Measurements from ENCODE around the gene PSME2.

Gene PSME2

DNA sequence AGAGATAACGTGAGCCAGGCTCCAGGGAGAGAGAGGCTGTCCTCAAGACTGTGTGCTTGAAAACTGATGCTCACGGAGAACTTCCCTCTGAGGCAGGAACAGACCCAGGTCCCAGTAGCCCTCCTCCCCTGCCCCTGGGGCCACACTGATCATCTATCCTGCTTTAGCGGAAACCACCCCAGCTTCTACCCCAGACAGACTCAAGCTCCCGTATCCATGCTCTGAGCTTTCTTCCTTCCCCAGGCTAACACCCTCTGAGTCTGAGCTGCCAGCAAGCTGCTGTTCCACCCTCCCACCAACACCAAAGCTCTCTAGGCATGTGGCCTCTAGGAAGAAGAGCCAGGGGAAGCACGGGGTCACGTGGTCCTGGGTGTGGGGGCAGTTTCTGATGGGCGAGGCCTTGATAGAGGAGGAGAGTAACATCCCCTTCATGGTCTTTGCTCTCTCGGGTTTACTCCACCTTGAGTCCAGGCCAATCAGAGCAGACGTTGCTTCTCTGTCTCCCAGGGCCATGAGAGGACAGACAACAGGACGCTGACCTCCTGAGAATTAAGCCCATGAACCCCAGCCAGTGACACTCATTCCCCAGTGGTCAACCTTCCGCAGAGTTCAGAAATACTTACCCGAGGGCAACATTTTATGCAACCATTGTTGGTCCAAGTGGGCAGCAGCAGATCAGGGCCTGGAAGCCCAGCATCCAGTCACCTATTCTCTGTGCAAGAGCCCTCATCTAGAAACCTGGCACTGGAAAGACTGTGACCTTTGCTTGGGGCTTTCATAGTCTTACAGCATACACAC lies 50.9 kb downstream of the PSME2 start:
- no peaks in the 10 kb centered on the region for H3K9me3 ChIP-seq (ENCODE audit: control insufficient read depth, insufficient read depth, low read depth, low read length)
- peak overlapping the region; percentile 87; the same call in 1 of the 2 replicates for H3K27ac ChIP-seq (ENCODE audit: extremely low read depth, low read depth, low read length)
- peaks cover 3% of the 10 kb centered on the region; the same call in 1 of the 2 replicates for H3K4me1 ChIP-seq (ENCODE audit: control insufficient read depth, insufficient read depth, low read length)
- no peak for TF ChIP-seq ZNF514 (tag by site-specific recombination; IDR thresholded peaks at IDR 0.05)
- TF ChIP-seq ZNF341 (tag by site-specific recombination; IDR thresholded peaks at IDR 0.05; ENCODE audit: low read depth): peak; percentile 98
- TF ChIP-seq, protein P1, sequence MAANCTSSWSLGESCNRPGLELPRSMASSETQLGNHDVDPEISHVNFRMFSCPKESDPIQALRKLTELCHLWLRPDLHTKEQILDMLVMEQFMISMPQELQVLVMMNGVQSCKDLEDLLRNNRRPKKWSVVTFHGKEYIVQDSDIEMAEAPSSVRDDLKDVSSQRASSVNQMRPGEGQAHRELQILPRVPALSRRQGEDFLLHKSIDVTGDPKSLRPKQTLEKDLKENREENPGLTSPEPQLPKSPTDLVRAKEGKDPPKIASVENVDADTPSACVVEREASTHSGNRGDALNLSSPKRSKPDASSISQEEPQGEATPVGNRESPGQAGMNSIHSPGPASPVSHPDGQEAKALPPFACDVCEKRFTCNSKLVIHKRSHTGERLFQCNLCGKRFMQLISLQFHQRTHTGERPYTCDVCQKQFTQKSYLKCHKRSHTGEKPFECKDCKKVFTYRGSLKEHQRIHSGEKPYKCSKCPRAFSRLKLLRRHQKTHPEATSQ (tag by site-specific recombination; IDR thresholded peaks at IDR 0.05): no peak
- TF ChIP-seq EGR2 (tag by site-specific recombination; IDR thresholded peaks at IDR 0.05; ENCODE audit: low read depth): 0 out of 2 replicates have a peak, but pooled peaks have one; percentile 20
- TF ChIP-seq, protein P2, sequence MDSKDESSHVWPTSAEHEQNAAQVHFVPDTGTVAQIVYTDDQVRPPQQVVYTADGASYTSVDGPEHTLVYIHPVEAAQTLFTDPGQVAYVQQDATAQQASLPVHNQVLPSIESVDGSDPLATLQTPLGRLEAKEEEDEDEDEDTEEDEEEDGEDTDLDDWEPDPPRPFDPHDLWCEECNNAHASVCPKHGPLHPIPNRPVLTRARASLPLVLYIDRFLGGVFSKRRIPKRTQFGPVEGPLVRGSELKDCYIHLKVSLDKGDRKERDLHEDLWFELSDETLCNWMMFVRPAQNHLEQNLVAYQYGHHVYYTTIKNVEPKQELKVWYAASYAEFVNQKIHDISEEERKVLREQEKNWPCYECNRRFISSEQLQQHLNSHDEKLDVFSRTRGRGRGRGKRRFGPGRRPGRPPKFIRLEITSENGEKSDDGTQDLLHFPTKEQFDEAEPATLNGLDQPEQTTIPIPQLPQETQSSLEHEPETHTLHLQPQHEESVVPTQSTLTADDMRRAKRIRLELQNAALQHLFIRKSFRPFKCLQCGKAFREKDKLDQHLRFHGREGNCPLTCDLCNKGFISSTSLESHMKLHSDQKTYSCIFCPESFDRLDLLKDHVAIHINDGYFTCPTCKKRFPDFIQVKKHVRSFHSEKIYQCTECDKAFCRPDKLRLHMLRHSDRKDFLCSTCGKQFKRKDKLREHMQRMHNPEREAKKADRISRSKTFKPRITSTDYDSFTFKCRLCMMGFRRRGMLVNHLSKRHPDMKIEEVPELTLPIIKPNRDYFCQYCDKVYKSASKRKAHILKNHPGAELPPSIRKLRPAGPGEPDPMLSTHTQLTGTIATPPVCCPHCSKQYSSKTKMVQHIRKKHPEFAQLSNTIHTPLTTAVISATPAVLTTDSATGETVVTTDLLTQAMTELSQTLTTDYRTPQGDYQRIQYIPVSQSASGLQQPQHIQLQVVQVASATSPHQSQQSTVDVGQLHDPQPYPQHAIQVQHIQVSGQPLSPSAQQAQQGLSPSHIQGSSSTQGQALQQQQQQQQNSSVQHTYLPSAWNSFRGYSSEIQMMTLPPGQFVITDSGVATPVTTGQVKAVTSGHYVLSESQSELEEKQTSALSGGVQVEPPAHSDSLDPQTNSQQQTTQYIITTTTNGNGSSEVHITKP (tag by site-specific recombination; IDR thresholded peaks at IDR 0.05): peak; percentile 74
- TF ChIP-seq, protein P3, sequence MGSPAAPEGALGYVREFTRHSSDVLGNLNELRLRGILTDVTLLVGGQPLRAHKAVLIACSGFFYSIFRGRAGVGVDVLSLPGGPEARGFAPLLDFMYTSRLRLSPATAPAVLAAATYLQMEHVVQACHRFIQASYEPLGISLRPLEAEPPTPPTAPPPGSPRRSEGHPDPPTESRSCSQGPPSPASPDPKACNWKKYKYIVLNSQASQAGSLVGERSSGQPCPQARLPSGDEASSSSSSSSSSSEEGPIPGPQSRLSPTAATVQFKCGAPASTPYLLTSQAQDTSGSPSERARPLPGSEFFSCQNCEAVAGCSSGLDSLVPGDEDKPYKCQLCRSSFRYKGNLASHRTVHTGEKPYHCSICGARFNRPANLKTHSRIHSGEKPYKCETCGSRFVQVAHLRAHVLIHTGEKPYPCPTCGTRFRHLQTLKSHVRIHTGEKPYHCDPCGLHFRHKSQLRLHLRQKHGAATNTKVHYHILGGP (tag by site-specific recombination; IDR thresholded peaks at IDR 0.05): peak; percentile 95
- CTCF ChIA-PET: interaction anchor here (0.7 to 9.4 kb wide), 6 partner anchors 12 to 66 kb away, joined by 3 to 247 read pairs (median 12); partner anchors contain the start of gene IRF9
- peaks cover 0 to 32% of the 10 kb centered on the region in 2 experiments; a peak in 1 of 3 replicates for H3K36me3 ChIP-seq (ENCODE audit: control insufficient read depth in 2 of 2, insufficient read depth in 1 of 2, low read length in 2 of 2)
- POLR2A ChIA-PET: interaction anchor here (0.7 to 4.2 kb wide), 6 partner anchors 12 to 53 kb away, joined by 4 to 64 read pairs (median 24); partner anchors contain the start of genes CARMIL3, DCAF11, NRL and PSME1
- H3K4me3 ChIP-seq (ENCODE audit: low read depth, low read length): peak overlapping the region; percentile 81

DNA sequence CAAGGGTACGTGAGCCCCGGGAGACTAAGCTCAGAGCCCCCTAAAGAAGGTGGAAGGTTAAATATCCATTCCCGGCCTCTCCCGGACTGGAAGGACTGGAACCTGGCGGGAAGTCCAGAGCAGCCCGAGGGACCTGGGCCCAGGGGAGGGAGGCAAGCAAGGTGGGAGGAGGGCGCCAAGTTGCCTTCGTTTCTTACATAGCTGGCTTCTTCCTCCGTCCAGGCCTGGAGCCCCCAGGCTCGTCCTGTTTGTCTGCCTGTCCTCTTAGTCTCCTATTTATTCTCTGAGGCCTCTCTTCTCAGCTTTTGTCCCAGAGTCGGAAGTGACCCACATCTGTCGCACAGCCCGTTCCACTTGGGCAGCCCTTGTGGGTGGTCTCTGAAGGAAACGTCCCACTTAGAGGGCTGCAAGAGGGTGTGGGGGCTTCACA lies 51.6 kb downstream of the PSME2 start:
- Histone ChIP-seq H3K9me3 (ENCODE audit: control insufficient read depth, insufficient read depth, low read depth, low read length) (no peaks in the 10 kb centered on the region), H3K27ac (ENCODE audit: extremely low read depth, low read depth, low read length) (peak overlapping the region; percentile 87), H3K36me3 (ENCODE audit: control insufficient read depth in 2 of 2, insufficient read depth in 1 of 2, low read length in 2 of 2) (peaks cover 0 to 27% of the 10 kb centered on the region in 2 experiments; a peak in 1 of 3 replicates), H3K4me3 (ENCODE audit: low read depth, low read length) (peak overlapping the region; percentile 81), H3K4me1 (ENCODE audit: control insufficient read depth, insufficient read depth, low read length) (peaks cover 3% of the 10 kb centered on the region; the same call in 1 of the 2 replicates)
- TF ChIP-seq, protein P4, sequence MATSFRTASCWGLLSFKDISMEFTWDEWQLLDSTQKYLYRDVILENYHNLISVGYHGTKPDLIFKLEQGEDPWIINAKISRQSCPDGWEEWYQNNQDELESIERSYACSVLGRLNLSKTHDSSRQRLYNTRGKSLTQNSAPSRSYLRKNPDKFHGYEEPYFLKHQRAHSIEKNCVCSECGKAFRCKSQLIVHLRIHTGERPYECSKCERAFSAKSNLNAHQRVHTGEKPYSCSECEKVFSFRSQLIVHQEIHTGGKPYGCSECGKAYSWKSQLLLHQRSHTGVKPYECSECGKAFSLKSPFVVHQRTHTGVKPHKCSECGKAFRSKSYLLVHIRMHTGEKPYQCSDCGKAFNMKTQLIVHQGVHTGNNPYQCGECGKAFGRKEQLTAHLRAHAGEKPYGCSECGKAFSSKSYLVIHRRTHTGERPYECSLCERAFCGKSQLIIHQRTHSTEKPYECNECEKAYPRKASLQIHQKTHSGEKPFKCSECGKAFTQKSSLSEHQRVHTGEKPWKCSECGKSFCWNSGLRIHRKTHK (tag by site-specific recombination; IDR thresholded peaks at IDR 0.05): no peak
- no peak for TF ChIP-seq ZNF138 (tag by site-specific recombination; IDR thresholded peaks at IDR 0.05; ENCODE audit: borderline replicate concordance)
- peak; percentile 13; the same call in 1 of the 2 replicates for TF ChIP-seq ZNF335 (tag by site-specific recombination; conservative IDR thresholded peaks at IDR 0.05)
- TF ChIP-seq ZNF19 (tag by site-specific recombination; IDR thresholded peaks at IDR 0.05; ENCODE audit: low read depth): no peak
- no peak for TF ChIP-seq ZNF146 (tag by site-specific recombination; IDR thresholded peaks at IDR 0.05)
- no peak for TF ChIP-seq ZNF658 (tag by site-specific recombination; IDR thresholded peaks at IDR 0.05)
- TF ChIP-seq ZNF560 (tag by site-specific recombination; IDR thresholded peaks at IDR 0.05; ENCODE audit: borderline replicate concordance): no peak
- POLR2A ChIA-PET: interaction anchor here (1.1 to 4.2 kb wide), 7 partner anchors 13 to 100 kb away, joined by 3 to 64 read pairs (median 21); partner anchors contain the start of genes CARMIL3, DCAF11, NRL and PSME1
- CTCF ChIA-PET: interaction anchor here (0.7 to 9.4 kb wide), 5 partner anchors 12 to 223 kb away, joined by 3 to 247 read pairs (median 4); no protein-coding TSS in a partner anchor
